ENCODE results near the gene SOX9.

SOX9 gene

DNA sequence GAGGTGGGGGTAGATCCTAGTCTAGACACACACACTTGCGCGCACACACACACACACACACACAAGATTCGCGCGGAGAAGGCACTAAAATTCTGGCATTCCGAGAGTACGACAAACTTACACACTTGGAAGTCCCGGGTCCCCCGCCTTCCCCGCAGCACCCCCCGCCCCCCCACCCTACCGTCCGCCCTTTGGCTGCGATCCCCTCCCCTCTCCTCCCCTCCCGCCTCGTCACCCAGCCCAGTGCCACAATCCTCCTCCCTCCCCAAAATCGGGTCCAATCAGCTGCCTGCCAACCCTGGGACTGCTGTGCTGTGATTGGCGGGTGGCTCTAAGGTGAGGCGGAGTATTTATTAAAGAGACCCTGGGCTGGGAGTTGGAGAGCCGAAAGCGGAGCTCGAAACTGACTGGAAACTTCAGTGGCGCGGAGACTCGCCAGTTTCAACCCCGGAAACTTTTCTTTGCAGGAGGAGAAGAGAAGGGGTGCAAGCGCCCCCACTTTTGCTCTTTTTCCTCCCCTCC lies at the start of gene SOX9:
TSS of gene SOX9 (plus strand) at position 379 of the 522 bp plus-strand sequence. CDS start 372 bp downstream, outside the sequence.
- peak; percentile 68 for DNase-seq

DNA sequence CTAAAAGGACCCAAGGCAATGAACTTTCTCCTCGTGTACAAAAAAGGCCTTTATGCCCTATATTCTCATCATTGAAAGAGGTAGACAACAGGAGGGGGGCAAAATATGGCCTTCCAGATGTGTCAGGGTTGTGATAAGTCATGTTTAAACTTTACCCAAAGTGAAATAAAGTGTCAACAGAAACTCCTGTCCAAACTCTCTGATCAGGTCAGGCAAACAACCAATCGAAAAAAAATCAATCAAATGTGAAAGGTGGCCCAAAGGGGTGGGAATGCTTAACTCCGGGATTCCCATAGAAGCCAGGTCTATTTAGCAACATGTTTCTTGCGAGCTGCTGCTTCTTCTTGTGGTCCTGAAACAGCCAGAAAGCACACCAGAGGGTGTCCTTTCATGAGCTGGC lies 49.5 kb upstream of the SOX9 start:
- DNase-seq, result no peak

DNA sequence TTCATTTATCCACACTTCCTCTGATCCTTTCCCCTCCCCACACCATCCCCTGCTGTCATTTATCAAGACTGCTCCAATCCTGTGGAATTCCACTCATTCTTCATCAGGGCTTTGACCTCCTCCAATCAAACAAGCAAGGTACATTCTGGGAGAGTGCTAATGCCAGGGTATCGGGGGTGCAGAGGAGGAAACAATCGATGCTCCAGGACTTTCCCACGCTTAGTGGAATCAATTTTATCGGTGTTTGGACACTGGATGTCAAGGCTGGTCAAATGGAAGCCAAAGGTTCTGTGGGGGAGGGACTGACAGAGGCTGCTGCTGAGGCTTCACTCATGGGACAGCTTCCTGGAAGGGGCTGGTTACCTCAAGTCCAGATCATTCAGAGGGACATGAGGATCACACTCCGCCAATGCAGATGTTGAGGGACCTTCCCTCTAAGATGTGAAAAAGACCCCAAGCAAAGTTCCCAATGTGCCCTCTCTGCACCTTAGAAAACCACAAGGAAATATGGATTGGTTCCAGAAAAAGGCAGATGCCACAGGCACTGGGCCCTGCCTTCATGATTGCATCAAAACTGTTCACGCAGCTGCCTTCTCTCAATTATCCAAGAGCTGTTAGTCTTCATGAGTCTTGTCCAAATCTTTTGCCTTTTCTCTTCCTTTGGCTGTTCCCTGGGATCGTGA lies 44.7 kb upstream of the SOX9 start:
- DNase-seq, result no peak

DNA sequence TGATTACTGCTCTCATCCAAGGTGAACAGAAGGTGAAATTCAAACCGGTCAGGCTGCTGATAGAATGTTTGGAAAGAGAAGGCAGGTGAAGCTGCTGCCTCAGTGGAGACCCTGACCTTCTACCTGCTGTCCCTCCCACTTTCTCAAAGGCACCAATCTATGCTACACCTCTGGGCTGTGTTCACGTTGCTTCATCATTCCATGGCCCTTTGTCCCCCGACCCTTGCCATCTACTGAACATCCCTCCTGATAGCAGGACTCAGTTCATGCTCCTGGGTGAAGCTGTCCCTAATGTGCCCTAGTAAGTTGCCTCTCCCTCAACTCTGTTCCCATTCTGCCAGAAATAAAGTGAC lies 44.2 kb upstream of the SOX9 start:
- no peak for DNase-seq

DNA sequence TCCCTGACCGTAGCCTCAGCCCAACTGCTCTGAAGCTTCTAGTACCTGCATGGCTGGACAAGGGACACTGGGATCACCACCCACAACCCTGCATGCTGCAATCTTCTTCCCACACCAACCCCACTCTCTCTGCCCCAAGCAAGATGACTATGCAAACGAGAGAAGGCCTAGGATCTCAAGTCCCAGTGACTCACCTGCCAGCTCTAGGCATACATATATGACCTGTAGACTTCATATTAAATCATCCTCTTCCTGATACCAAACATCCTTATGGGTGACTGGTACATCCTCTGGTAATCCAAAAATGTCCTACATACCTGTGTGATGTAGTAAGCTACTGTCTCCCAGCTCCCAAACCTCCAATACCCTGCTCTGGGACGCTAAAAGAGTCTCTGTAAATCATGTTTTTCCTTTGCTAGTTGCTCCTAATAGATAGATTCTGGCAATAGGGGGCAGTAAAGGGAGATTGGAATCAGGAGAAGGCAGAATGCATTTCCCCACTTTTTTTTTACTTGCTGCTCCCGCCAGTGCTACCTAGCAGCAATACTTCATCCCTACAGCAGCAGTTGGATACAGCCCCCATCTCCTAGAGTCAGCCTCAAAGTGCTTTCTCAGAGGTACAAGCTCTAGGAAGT lies 43.4 kb upstream of the SOX9 start:
- no peak for DNase-seq

DNA sequence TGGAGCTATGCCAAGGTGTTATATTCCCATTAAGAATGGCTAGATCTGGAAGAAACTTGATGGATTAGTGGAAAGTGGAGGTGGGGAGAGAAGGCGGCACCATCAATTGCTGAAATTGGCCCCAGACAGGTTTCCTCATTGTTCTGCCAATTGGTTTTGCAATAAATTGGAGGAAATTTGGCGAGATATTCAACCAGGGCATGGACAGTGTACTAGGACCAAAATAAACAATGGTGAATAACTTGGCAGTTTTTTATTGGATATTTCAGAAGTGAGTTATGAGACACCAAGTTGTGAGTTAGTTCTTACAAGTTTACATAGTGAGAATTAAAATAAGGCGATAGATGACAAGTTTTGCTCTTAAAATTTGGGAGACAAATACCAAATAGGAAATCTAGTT lies 41.1 kb upstream of the SOX9 start:
- no peak for DNase-seq

DNA sequence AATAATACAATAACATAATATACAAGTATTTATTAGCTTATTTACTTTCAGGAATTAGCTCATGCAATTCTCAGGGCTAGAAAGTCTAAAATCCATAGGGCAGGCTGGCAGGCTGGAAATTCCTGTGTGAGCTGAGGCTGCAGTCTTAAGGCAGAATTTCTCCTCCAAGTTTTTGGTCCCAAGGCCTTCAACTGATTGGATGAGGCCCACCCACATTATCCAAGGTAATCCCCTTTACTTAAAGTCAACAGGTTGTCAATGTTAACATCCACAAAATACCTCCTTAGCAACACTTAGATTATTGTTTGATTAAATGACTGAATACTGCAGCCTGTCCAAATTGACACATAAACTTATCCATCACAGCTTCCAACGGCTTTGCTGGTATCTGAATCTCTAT lies 32.9 kb upstream of the SOX9 start:
- no peak for DNase-seq

DNA sequence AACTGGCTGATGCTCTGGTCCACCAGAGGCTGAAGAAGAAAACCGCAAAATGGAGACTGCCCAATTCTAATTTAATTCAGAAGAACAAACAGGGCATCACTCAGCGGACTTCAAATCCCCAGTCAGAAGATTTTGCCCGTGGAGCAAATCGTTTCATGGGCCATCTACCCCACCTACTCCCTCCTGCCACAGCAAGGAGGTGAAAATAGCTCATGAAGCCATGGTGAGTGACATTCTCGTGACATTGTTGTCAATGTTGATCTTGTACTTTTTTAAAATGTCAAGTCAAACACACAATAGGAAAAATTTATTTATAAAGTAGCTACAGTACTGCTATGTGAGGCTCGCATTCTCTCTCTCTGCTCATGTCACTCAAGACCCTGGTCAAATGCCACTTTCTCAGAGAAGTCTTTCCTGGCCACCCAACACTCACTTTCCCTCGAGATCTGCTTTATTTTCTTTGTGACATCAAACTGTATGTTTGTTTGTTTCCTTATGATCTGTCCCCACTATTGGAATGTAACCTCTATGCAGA lies 31.3 kb upstream of the SOX9 start:
- no peak for DNase-seq

DNA sequence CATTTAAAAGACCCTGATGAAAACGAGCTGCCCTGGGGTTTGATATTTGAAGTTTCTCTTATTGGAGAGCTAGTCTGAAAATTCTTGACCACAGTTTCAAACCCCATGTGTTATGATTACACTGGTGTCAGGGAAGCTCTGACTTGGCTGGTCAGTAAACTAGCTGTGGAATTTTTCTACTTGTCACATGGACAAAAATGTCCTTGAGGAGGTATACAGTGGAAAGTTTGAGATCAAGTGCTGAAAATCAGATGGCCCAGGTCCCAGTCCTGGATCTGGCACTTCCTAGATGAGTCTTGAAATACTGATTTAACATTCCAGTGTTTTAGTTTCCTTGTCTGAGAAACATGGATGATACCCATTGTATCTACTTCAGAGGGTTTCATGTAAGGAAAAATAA lies 30.7 kb upstream of the SOX9 start:
- DNase-seq, result no peak

DNA sequence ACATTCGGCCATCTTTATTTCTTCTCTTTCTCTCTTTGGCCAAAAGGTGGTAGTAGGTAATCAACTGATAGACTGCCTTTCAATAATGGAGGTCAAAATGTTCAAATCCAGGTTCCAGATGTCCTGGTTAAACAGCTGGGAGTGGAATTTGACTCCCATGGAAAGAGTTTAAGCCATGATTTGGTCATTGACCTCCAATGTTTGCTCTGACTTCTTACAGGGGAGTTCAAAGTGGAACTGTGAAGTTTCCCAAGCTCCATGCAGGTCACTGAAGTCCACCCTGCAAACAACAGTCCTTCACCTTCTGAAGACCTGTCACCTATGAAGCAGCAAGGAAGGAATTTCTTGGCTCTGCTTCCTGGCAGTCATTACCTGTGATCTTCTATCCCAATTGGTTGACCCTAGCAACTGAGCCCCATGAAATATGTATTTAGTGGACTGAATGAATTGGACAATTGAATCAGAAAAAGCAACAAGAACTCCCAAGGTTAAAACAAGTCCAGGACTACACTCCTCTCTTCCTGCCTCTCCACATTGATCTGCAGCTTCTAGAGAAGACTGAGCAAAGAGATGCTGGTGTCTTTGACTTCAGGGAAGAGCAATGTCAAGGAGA lies 28.0 kb upstream of the SOX9 start:
- no peak for DNase-seq

DNA sequence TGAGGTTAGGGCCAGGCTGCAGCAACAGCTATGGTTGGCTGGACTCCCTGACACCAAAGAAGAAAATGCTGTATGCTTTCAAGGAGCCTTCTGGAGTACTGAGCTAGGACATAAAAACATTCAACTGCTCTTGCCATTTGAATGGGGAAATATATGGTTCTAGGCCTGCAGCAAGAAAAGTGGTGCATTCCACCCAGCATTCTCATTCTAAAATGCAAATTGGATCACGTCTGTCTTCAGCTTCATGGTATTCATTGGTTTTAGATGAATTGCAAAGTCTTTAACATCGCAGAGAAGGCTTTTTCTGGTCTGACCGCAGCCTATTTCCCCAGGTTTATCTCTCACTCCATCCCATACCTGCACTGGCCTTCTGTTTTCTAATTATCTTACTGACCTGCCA lies 27.1 kb upstream of the SOX9 start:
- DNase-seq, result no peak

DNA sequence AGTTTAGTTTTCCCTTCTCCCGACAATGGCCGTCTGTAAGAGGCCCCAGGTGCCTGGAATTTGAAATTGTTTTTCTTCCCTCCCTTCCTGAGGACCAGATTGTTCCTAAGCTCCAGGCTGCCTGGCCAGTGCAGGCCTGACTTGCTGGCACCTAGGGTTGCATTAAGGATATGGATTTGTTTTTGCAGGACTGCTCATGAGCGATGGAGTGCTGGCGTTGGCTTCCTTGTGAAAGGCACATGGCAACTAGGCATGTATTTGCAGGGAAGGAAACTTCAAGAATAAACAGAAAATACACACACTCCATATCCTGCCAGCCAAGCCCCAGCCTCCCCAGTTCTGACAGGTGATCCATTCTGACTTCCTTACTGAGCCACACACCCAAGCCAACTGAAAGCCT lies 25.5 kb upstream of the SOX9 start:
- DNase-seq, result no peak

DNA sequence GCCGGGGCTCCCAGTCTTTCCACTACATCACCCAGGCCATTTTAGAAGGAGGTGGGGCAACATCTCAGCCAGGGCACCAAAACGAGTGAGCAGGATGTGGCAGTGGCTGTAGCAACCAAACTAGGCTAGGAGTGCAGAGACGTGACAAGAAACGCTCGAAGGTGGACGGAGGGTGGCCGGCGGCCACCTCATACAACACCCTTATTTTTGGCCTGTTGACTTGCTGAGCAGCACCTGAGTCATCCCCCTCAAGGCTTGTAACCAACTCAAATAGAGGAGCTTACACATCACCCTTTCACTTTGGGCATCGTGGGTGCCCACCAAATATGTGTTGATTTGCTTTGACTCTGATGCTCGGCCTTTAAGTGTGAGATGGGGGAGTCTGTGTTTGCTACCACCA lies 23.7 kb upstream of the SOX9 start:
- no peak for DNase-seq

DNA sequence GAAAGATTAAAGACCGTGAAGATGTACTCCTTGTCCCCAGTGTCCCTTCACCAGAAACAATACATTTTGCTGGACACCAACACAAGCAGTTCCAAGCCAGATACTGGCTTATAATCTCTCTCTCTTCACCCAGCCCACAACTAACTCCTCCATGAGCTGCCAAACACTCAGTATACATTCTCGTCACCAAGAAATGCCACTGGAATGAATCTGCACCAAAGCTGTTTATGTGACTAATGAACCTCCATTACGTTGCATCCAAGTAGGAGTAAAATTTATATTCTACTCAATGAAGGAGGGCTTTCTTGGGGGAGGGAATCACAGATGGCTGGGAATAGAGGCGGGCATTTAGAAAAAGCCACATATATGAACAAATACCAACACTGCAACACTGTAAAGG lies 20.9 kb upstream of the SOX9 start:
- no peak for DNase-seq

DNA sequence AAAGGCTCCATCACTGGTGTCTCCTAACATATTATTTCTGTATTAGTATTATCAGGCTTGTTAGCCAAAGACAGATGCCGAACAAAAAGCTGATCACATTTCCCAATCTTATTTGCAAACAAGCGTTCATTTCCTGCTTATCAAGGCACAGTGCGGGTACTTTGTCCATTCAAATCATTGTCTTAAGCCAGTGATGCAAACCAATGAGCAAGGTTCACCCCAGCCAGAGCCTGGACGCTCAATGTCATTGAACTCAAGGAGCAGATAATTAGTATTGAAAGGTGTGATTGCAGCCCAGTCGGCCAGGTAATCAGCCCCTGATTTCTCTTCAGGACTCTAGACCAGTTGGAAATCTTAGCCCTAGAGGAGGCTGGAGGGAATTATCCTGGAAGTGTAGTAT lies 20.4 kb upstream of the SOX9 start:
- DNase-seq, result no peak

DNA sequence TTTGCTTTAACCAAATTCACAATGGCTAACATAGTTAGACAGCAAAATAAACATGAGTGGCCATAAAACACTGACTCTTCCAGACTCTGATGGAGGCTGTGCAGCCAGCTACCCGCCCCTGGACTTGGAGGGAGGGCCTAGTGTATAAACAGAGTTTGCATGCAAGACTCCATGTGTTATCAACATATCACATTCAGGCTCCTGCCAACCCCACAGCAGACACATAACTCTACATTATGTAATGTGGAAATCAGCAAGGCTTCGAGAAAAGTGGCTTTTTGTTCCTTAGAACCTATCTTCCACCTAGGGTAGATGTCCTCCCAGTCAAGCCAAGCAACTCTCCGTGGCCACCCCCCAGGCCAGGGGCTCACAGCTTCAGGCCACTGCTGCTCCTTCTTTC lies 19.3 kb upstream of the SOX9 start:
- DNase-seq, result no peak

DNA sequence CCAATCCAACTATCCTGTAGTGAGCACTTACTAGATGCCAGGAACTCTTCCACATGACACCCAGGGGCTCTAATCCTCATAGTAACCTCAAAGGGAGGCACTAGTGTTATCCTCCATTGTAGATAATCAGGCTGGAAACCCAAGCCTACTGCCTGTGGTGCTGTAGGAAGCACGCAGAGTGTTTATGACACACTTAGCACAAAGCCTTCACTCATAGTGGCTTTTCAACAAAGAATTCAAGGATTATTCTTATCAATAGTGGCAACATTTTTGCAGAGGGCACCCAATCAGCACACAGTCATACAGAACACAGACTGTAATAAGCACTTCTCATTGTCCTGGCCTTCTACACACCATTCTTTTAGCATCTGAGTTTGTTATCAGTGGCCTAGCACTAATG lies 18.5 kb upstream of the SOX9 start:
- no peak for DNase-seq

DNA sequence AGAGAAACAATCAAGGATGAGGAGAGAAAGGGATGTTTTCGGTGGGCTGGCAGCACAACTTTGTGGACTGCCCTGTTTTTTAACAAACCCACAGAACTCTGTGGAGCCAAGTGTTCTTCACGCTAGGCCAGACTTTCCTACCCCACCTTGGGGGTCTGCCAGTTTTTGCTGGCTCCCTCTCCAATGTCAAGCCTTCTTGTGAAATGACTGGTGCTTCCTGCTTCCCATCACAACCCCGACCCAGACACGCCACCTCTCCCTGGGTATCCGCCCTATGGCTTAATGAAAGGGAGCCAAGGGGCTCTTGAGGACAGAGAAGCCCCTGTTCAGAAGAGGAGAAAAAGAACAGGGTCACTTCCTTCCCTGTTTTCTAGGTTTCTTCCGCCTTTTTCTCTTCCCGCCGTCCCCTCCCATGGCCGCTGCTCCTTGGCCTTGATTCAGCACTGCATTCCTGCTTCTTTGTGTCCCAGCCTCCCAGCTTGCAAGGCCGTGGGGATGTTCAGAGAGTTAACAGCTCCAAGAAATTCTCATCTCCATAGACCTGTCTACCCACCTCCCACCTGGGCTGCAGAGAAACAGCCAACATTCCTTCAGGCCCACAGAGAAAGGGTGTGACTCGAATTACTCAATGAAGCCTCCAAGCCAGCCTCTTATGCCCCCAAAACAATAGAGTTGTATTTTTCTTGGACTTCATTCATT lies 16.5 kb upstream of the SOX9 start:
- no peak for DNase-seq

DNA sequence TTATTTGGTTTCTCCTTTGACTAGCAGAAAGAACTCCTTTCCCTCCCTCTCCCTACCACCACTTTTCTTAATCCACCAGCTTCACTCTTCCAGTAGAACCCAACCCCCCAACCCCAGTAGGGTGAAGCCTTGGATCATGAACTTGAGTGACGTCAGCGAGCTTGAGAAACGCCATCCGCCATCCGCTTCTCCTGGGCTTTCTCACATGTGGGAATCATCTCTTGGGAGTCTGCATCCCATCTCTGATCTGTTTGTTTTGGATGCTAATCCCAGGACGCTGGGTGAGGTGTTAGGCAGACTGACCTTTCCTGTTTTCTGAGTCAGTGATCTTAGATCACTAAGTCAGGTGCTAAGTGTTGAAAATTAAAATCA lies 16.0 kb upstream of the SOX9 start:
- DNase-seq, result no peak

DNA sequence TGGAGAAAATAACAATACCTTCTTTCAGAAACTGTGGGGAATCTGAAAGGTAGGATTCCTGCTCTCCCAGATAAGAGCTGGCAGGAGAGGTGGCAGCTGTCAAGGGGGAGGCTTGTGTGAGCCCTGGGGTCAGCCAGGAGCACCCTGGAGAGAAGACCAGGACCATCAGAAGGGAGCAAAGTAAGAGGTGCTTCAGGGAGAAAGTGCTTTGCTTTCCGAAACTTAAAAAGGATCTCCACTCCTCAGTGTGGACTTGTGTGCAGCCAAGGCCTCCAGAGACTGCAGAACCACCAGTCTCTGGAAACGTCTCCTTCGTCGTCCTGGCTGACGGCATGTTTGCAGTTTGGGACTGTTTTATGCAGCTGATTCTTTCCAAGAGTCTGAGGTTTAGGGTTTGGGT lies 13.7 kb upstream of the SOX9 start:
- DNase-seq, result no peak

DNA sequence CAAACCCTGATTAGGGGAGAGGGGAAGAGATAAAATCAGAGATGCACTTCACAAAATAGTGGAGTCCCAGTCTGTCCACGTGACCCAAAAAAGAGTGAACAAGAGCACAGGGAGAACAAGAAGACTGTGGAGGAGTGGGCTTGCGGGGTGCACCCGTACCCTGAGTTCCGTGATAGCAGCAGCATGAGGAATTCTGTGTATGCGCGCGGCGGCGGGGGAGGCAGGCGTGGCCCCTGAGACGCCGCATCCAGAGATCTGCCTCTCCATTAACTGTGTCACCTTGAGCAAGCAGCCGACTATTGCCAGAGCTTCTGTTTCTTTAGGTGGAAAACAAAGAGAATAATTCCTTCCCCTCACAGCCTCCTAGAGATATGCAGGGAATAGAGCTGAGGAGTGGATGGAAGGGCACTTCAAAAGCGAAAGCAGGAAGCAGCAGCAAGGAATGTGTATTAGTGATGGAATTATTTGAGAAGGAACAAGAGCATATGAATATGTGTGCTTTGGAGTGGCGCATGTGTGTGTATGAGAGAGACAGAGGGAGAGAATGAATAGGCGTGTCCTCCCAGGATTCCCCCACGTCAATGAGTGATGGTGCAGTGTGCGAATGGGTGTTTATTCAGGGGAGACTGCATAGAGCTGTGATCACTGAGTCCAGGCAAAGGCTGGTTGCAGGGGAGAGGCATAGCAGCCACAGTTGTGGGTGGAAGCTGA lies 10.4 kb upstream of the SOX9 start:
- no peak for DNase-seq

DNA sequence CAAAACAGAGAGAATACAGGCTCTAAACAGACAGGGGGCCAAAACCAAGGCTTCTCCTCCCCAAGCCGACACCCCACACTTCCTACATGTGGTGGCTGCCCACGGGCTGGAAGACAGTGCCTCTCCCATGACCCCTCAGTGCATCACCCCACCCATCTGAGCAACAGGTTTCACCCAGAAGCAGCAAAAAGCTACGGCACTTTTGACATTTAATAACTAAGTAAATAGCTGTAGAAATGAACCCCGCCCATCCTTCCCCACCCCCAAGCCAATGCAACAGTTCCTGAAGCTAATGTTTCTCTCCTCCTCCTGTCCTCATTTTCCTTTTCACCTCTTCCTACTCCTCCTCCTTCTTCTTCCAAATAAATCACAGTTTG lies 9.9 kb upstream of the SOX9 start:
- DNase-seq, result no peak

DNA sequence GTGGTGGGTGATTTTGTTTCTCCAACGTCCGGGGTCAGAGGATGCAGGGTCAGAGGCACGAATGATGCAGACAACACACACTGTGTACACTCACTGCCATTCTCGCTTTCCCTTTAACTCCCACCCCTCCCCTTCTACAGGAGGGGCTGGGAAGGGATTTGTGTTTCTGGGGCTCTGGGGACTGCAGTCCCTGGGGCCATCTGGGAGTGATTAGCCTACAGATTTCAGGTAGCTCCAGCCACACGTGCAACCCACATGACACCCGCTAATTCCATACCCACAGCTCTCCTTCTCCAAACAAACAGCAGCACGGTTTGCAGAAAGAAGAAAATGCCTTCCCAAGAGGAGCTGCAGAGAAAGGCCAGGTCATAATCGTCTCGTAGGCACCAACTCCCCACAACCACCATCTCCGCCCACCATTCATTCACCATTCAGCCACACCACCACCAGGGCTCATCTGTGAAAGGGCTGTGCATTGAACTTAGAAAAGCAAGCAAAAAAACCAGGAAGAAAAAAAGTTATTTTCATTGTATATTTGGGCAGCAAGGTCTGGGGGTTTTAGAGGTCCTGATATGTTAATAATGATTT lies 9.4 kb upstream of the SOX9 start:
- peak; percentile 14 for DNase-seq
